Measurements from ENCODE around the gene ABR.
A peak's percentile ranks its signal among the peaks of the same experiment; 100 is the strongest.

The ABR gene

GRCh38 chr17:1025733-1026598 lies 153.8 kb downstream of the ABR start:
- Histone ChIP-seq H3K9me3 (ENCODE audit: control insufficient read depth in 2 of 2, low read length in 2 of 2) (no peaks in the 10 kb centered on the region), H3K4me1 (ENCODE audit: control insufficient read depth, insufficient read depth, low read length) (peaks cover 40% of the 10 kb centered on the region), H3K36me3 (ENCODE audit: control insufficient read depth in 2 of 2, insufficient read depth in 2 of 2, low read length in 2 of 2) (peaks cover 0 to 6% of the 10 kb centered on the region in 2 donors), H3K4me3 (ENCODE audit: low read length in 2 of 2) (no peak overlapping the region), H3K27ac (ENCODE audit: low read length) (no peak overlapping the region), H3K27me3 (ENCODE audit: control insufficient read depth in 1 of 2, insufficient read depth in 2 of 2, low read length in 2 of 2) (no peaks in the 10 kb centered on the region), H3K9ac (ENCODE audit: low read length in 2 of 2) (no peak overlapping the region)

- Histone ChIP-seq H3K9me3 (ENCODE audit: control insufficient read depth in 2 of 2, low read length in 2 of 2) (no peaks in the 10 kb centered on the region), H3K27ac (ENCODE audit: low read length) (no peak overlapping the region), H3K9ac (ENCODE audit: low read length in 2 of 2) (no peak overlapping the region), H3K4me1 (ENCODE audit: control insufficient read depth, insufficient read depth, low read length) (peaks cover 40% of the 10 kb centered on the region), H3K27me3 (ENCODE audit: control insufficient read depth in 1 of 2, insufficient read depth in 2 of 2, low read length in 2 of 2) (no peaks in the 10 kb centered on the region), H3K4me3 (ENCODE audit: low read length in 2 of 2) (no peak overlapping the region), H3K36me3 (ENCODE audit: control insufficient read depth in 2 of 2, insufficient read depth in 2 of 2, low read length in 2 of 2) (peaks cover 0 to 6% of the 10 kb centered on the region in 2 donors)
These were observed 155.7 kb downstream of the ABR start for GRCh38 chr17:1024076-1024475.

- H3K4me3 ChIP-seq (ENCODE audit: low read length in 2 of 2), result peak overlapping the region in 1 of 2 donors; percentile 29
- peaks cover 0 to 6% of the 10 kb centered on the region in 2 donors for H3K36me3 ChIP-seq (ENCODE audit: control insufficient read depth in 2 of 2, insufficient read depth in 2 of 2, low read length in 2 of 2)
- H3K27ac ChIP-seq (ENCODE audit: low read length), result no peak overlapping the region
- no peak overlapping the region for H3K9ac ChIP-seq (ENCODE audit: low read length in 2 of 2)
- no peaks in the 10 kb centered on the region for H3K27me3 ChIP-seq (ENCODE audit: control insufficient read depth in 1 of 2, insufficient read depth in 2 of 2, low read length in 2 of 2)
- no peaks in the 10 kb centered on the region for H3K9me3 ChIP-seq (ENCODE audit: control insufficient read depth in 2 of 2, low read length in 2 of 2)
- H3K4me1 ChIP-seq (ENCODE audit: control insufficient read depth, insufficient read depth, low read length), result peaks cover 43% of the 10 kb centered on the region
These were observed 157.3 kb downstream of the ABR start for GRCh38 chr17:1022278-1023024.

GRCh38 chr17:1021147-1021546 lies 158.6 kb downstream of the ABR start:
- no peaks in the 10 kb centered on the region for H3K27me3 ChIP-seq (ENCODE audit: control insufficient read depth in 1 of 2, insufficient read depth in 2 of 2, low read length in 2 of 2)
- H3K27ac ChIP-seq (ENCODE audit: low read length), result no peak overlapping the region
- no peak overlapping the region for H3K9ac ChIP-seq (ENCODE audit: low read length in 2 of 2)
- no peak overlapping the region for H3K4me3 ChIP-seq (ENCODE audit: low read length in 2 of 2)
- no peaks in the 10 kb centered on the region for H3K9me3 ChIP-seq (ENCODE audit: control insufficient read depth in 2 of 2, low read length in 2 of 2)
- peaks cover 43% of the 10 kb centered on the region for H3K4me1 ChIP-seq (ENCODE audit: control insufficient read depth, insufficient read depth, low read length)
- peaks cover 0 to 5% of the 10 kb centered on the region in 2 donors for H3K36me3 ChIP-seq (ENCODE audit: control insufficient read depth in 2 of 2, insufficient read depth in 2 of 2, low read length in 2 of 2)

GRCh38 chr17:1019451-1019850 lies 160.3 kb downstream of the ABR start:
- H3K27me3 ChIP-seq (ENCODE audit: control insufficient read depth in 1 of 2, insufficient read depth in 2 of 2, low read length in 2 of 2), result no peaks in the 10 kb centered on the region
- no peak overlapping the region for H3K9ac ChIP-seq (ENCODE audit: low read length in 2 of 2)
- no peaks in the 10 kb centered on the region for H3K9me3 ChIP-seq (ENCODE audit: control insufficient read depth in 2 of 2, low read length in 2 of 2)
- H3K4me1 ChIP-seq (ENCODE audit: control insufficient read depth, insufficient read depth, low read length), result peaks cover 43% of the 10 kb centered on the region
- peak overlapping the region; percentile 41 for H3K27ac ChIP-seq (ENCODE audit: low read length)
- H3K4me3 ChIP-seq (ENCODE audit: low read length in 2 of 2), result peak overlapping the region in 1 of 2 donors; percentile 52
- peaks cover 0 to 2% of the 10 kb centered on the region in 2 donors for H3K36me3 ChIP-seq (ENCODE audit: control insufficient read depth in 2 of 2, insufficient read depth in 2 of 2, low read length in 2 of 2)

GRCh38 chr17:1018547-1018946 lies 161.2 kb downstream of the ABR start:
- peaks cover 0 to 2% of the 10 kb centered on the region in 2 donors for H3K36me3 ChIP-seq (ENCODE audit: control insufficient read depth in 2 of 2, insufficient read depth in 2 of 2, low read length in 2 of 2)
- H3K27ac ChIP-seq (ENCODE audit: low read length), result peak overlapping the region; percentile 41
- H3K27me3 ChIP-seq (ENCODE audit: control insufficient read depth in 1 of 2, insufficient read depth in 2 of 2, low read length in 2 of 2), result no peaks in the 10 kb centered on the region
- no peak overlapping the region for H3K4me3 ChIP-seq (ENCODE audit: low read length in 2 of 2)
- no peaks in the 10 kb centered on the region for H3K9me3 ChIP-seq (ENCODE audit: control insufficient read depth in 2 of 2, low read length in 2 of 2)
- H3K9ac ChIP-seq (ENCODE audit: low read length in 2 of 2), result no peak overlapping the region
- H3K4me1 ChIP-seq (ENCODE audit: control insufficient read depth, insufficient read depth, low read length), result peaks cover 43% of the 10 kb centered on the region

- H3K27ac ChIP-seq (ENCODE audit: low read length), result no peak overlapping the region
- no peaks in the 10 kb centered on the region for H3K27me3 ChIP-seq (ENCODE audit: control insufficient read depth in 1 of 2, insufficient read depth in 2 of 2, low read length in 2 of 2)
- H3K9ac ChIP-seq (ENCODE audit: low read length in 2 of 2), result no peak overlapping the region
These were observed 166.1 kb downstream of the ABR start for GRCh38 chr17:1013729-1014090.

GRCh38 chr17:1012823-1013728 lies 166.7 kb downstream of the ABR start:
- H3K4me3 ChIP-seq (ENCODE audit: low read length in 2 of 2), result no peak overlapping the region
- H3K27me3 ChIP-seq (ENCODE audit: control insufficient read depth in 1 of 2, insufficient read depth in 2 of 2, low read length in 2 of 2), result no peaks in the 10 kb centered on the region
- H3K36me3 ChIP-seq (ENCODE audit: control insufficient read depth in 2 of 2, insufficient read depth in 2 of 2, low read length in 2 of 2), result peaks cover 25 to 31% of the 10 kb centered on the region in 2 donors
- no peak overlapping the region for H3K27ac ChIP-seq (ENCODE audit: low read length)
- no peak overlapping the region for H3K9ac ChIP-seq (ENCODE audit: low read length in 2 of 2)
- no peaks in the 10 kb centered on the region for H3K9me3 ChIP-seq (ENCODE audit: control insufficient read depth in 2 of 2, low read length in 2 of 2)
- peaks cover 14% of the 10 kb centered on the region for H3K4me1 ChIP-seq (ENCODE audit: control insufficient read depth, insufficient read depth, low read length)

More at GRCh38 chr17:1013729-1014090, 166.1 kb downstream of the ABR start:
- Histone ChIP-seq H3K4me3 (ENCODE audit: low read length in 2 of 2) (no peak overlapping the region), H3K9me3 (ENCODE audit: control insufficient read depth in 2 of 2, low read length in 2 of 2) (no peaks in the 10 kb centered on the region), H3K36me3 (ENCODE audit: control insufficient read depth in 2 of 2, insufficient read depth in 2 of 2, low read length in 2 of 2) (peaks cover 20 to 28% of the 10 kb centered on the region in 2 donors), H3K4me1 (ENCODE audit: control insufficient read depth, insufficient read depth, low read length) (peaks cover 14% of the 10 kb centered on the region)

GRCh38 chr17:1011760-1012735 lies 167.7 kb downstream of the ABR start:
- no peaks in the 10 kb centered on the region for H3K9me3 ChIP-seq (ENCODE audit: control insufficient read depth in 2 of 2, low read length in 2 of 2)
- no peak overlapping the region for H3K9ac ChIP-seq (ENCODE audit: low read length in 2 of 2)
- H3K4me1 ChIP-seq (ENCODE audit: control insufficient read depth, insufficient read depth, low read length), result peaks cover 22% of the 10 kb centered on the region
- peaks cover 32 to 40% of the 10 kb centered on the region in 2 donors for H3K36me3 ChIP-seq (ENCODE audit: control insufficient read depth in 2 of 2, insufficient read depth in 2 of 2, low read length in 2 of 2)
- H3K27me3 ChIP-seq (ENCODE audit: control insufficient read depth in 1 of 2, insufficient read depth in 2 of 2, low read length in 2 of 2), result no peaks in the 10 kb centered on the region
- no peak overlapping the region for H3K4me3 ChIP-seq (ENCODE audit: low read length in 2 of 2)
- no peak overlapping the region for H3K27ac ChIP-seq (ENCODE audit: low read length)
